GM21529 (cell line): Measurements from ENCODE around the gene DNAJB13.

Experiments used
- ATAC-seq: cut with Tn5 transposase; IDR thresholded peaks from one replicate; pipeline ENCODE4 v1.9.1; 2021; ENCODE audit not compliant: unreplicated experiment

Gene DNAJB13

GRCh38 chr11:73998846-73999575, 48.2 kb downstream of the DNAJB13 start:
- no peak for ATAC-seq

- ATAC-seq = no peak
Observed at GRCh38 chr11:73999581-74000306, 48.9 kb downstream of the DNAJB13 start.

GRCh38 chr11:74000307-74001133, 49.7 kb downstream of the DNAJB13 start:
- ATAC-seq = no peak

GRCh38 chr11:74001822-74002286, 51.0 kb downstream of the DNAJB13 start:
- ATAC-seq = no peak

- no peak for ATAC-seq
Observed at GRCh38 chr11:74002832-74003231, 52.0 kb downstream of the DNAJB13 start.

- no peak for ATAC-seq
Observed at GRCh38 chr11:74004046-74004695, 53.3 kb downstream of the DNAJB13 start.

- no peak for ATAC-seq
Observed at GRCh38 chr11:74004759-74005615, 54.2 kb downstream of the DNAJB13 start.

- ATAC-seq = no peak
Observed at GRCh38 chr11:74005721-74006517, 55.1 kb downstream of the DNAJB13 start.

GRCh38 chr11:74006743-74007304, 56.0 kb downstream of the DNAJB13 start:
- no peak for ATAC-seq

- ATAC-seq = no peak
Observed at GRCh38 chr11:74007691-74008372, 57.0 kb downstream of the DNAJB13 start.

GRCh38 chr11:74008373-74009229, 57.8 kb downstream of the DNAJB13 start, which contains the start of gene UCP3:
Gene UCP3, minus strand, starts transcription at chr11:74009085. Its CDS starts 2,043 bp downstream, at chr11:74007042.
- no peak for ATAC-seq

- ATAC-seq = no peak
Observed at GRCh38 chr11:74009230-74009547, 58.4 kb downstream of the DNAJB13 start.

- no peak for ATAC-seq
Observed at GRCh38 chr11:74009675-74010305, 59.0 kb downstream of the DNAJB13 start.

GRCh38 chr11:74010306-74011300, 59.8 kb downstream of the DNAJB13 start:
- ATAC-seq = no peak

- peak; percentile 78 for ATAC-seq
Observed at GRCh38 chr11:74011360-74012073, 60.7 kb downstream of the DNAJB13 start.
